Activated CD8-positive, alpha-beta memory T cell treated with anti-CD3 and anti-CD28 coated beads, Interleukin-2, amount 50 U/mL, for 1 hour (primary cell): ENCODE data around the gene GADD45A.
"Not testable (repeated sequence)": the region's sequence is repeated elsewhere in the genome, so short reads cannot be mapped to it uniquely, and the experiment has no call there.

ENCODE experiments used
- DNase-seq: peaks from one replicate; pipeline ENCODE4 v3.0.0-alpha.2; 2020; ENCODE audit errors: extremely low read depth

GADD45A gene

GRCh38 chr1:67721112-67721511, 36.1 kb downstream of the GADD45A start:
- no peak for DNase-seq

- no peak for DNase-seq
Observed at GRCh38 chr1:67721650-67722291, 36.8 kb downstream of the GADD45A start.

GRCh38 chr1:67722292-67722944, 37.4 kb downstream of the GADD45A start:
- no peak for DNase-seq

- DNase-seq, result no peak
Observed at GRCh38 chr1:67723126-67723525, 38.1 kb downstream of the GADD45A start.

GRCh38 chr1:67723620-67724019, 38.6 kb downstream of the GADD45A start:
- no peak for DNase-seq

GRCh38 chr1:67724928-67725560, 40.0 kb downstream of the GADD45A start:
- no peak for DNase-seq

GRCh38 chr1:67726224-67726623, 41.2 kb downstream of the GADD45A start:
- DNase-seq, result no peak

- DNase-seq, result no peak
Observed at GRCh38 chr1:67729872-67730271, 44.9 kb downstream of the GADD45A start.

- not testable (repeated sequence) for DNase-seq
Observed at GRCh38 chr1:67730312-67730711, 45.3 kb downstream of the GADD45A start.

GRCh38 chr1:67731322-67731721, 46.3 kb downstream of the GADD45A start:
- DNase-seq, result no peak

GRCh38 chr1:67732750-67733151, 47.8 kb downstream of the GADD45A start:
- no peak for DNase-seq

GRCh38 chr1:67733681-67734322, 48.8 kb downstream of the GADD45A start:
- DNase-seq, result no peak

GRCh38 chr1:67734323-67734690, 49.3 kb downstream of the GADD45A start:
- no peak for DNase-seq

- DNase-seq, result no peak
Observed at GRCh38 chr1:67735206-67735605, 50.2 kb downstream of the GADD45A start.

- no peak for DNase-seq
Observed at GRCh38 chr1:67735806-67736627, 51.0 kb downstream of the GADD45A start.

GRCh38 chr1:67736750-67737149, 51.7 kb downstream of the GADD45A start:
- no peak for DNase-seq

- no peak for DNase-seq
Observed at GRCh38 chr1:67737875-67738274, 52.9 kb downstream of the GADD45A start.
